ENCODE measurements around the gene RADIL.

- TF ChIP-seq POLR2AphosphoS5 (IDR thresholded peaks at IDR 0.05; ENCODE audit: borderline replicate concordance, low read depth, low read length) (no peak), EZH2 (IDR thresholded peaks at IDR 0.05) (no peak)
Observed at GRCh38 chr7:4904346-4904745, 20.8 kb upstream of the RADIL start.

Data from SK-N-MC (cell line).